Lower leg skin (tissue), 3 donors: ENCODE results near the gene MAMLD1.

Experiments used
- CTCF ChIP-seq, 3 donors: fragments of 450-650 bp; IDR thresholded peaks; one replicate each; pipeline ENCODE4 v1.5.1; 2016; ENCODE audit warnings: antibody characterized with exemption in 3 of 3, mild to moderate bottlenecking in 3 of 3, moderate library complexity in 2 of 3
- POLR2A ChIP-seq, 2 donors: fragments of 450-650 bp; IDR thresholded peaks; one replicate each; pipeline ENCODE4 v1.6.1; 2016 to 2017; ENCODE audit warnings: antibody characterized with exemption in 2 of 2, mild to moderate bottlenecking in 1 of 2, moderate library complexity in 1 of 2

DNA sequence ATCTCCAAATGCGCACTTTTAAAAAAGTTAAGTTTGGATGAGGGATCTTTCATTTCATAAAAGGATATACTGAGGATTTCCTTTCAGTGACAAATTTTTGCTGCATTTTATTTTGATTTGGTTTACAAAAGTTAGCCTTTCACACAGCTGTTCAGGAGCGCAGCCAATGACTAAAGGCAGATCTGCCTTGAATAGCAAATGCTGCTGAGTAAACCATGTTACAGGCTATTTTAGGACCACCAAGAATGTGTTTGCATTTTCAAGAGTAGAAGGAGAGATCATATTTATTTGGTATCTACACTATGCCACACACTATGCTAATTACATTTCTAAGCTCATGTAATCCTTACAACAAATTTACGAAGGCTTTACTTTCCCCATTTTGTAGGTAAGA lies 92.1 kb downstream of the MAMLD1 start:
- no peak for TF ChIP-seq POLR2A (IDR thresholded peaks at IDR 0.05)
- no peak for TF ChIP-seq CTCF (IDR thresholded peaks at IDR 0.05)
